GM12878 (cell line): ENCODE results near the gene C3. TPM values are rescaled to one million over a fixed set of nuclear protein-coding genes. Genes with fewer than 3 reads are reported as not detected.

Source experiments
- ATAC-seq: fragments of 200-7000 bp; cut with Tn5 transposase; 3 replicates; pipeline ENCODE4 v1.9.1; 2020; ENCODE audit warnings: mild to moderate bottlenecking, moderate library complexity
- BruUV-seq: library from RNA; stranded (reverse); fragments of 400-500 nt; replicated peaks from 2 replicates; lab custom pipeline; 2021; lab: Mats Ljungman, UMichigan
- CTCF ChIA-PET: fragments of 300-600 bp; sonication (Branson Sonifier 250); formaldehyde crosslinking; extraction: SDS; loops from one replicate; lab custom pipeline; 2021; ENCODE audit warnings: inconsistent platforms; lab: Yijun Ruan, JAX
- POLR2A ChIA-PET: fragments of 350-600 bp; formaldehyde crosslinking; extraction: SDS; loops from one replicate; lab custom pipeline; 2021; ENCODE audit warnings: inconsistent platforms; lab: Charles Lee
- RAD21 ChIA-PET: fragments of 300-600 bp; sonication (Branson Sonifier 250); formaldehyde crosslinking; loops from one replicate; lab custom pipeline; 2023; ENCODE audit warnings: antibody characterized with exemption; ENCODE audit not compliant: unreplicated experiment; lab: Charles Lee
- SMC1A ChIA-PET: fragments of 300-600 bp; sonication (Branson Sonifier 250); formaldehyde crosslinking; loops from one replicate; lab custom pipeline; 2023; ENCODE audit not compliant: unreplicated experiment, uncharacterized antibody; lab: Charles Lee
- DNase-seq: peaks from one replicate; pipeline ENCODE4 v3.0.0-alpha.2; 2011; ENCODE audit warnings: low read depth, low spot score
- FAIRE-seq: peaks from 3 replicates; lab custom pipeline; 2011; peaks lifted over from hg19 to GRCh38; lab: Jason Lieb, UNC
- H2AFZ ChIP-seq: 2 replicates; pipeline ENCODE4 v1.6.0; 2011; ENCODE audit warnings: low read depth, low read length, control low read depth; ENCODE audit not compliant: control insufficient read depth
- H3K27ac ChIP-seq: 2 replicates; pipeline ENCODE4 v1.5.1; 2011; ENCODE audit warnings: control low read depth; ENCODE audit not compliant: control insufficient read depth, insufficient read depth
- H3K27me3 ChIP-seq, 2 experiments: replicated peaks in 1 of 2; 2 replicates each; pipeline versions ENCODE4 v1.6.0 to v1.6.1; 2011; ENCODE audit warnings: low read length in 1 of 2; ENCODE audit not compliant: control insufficient read depth in 2 of 2, insufficient read depth in 2 of 2
- H3K36me3 ChIP-seq, 2 experiments: 2 replicates each; pipeline ENCODE4 v1.5.1; 2011; ENCODE audit warnings: low read length in 1 of 2; ENCODE audit not compliant: control insufficient read depth in 2 of 2, insufficient read depth in 2 of 2
- H3K4me1 ChIP-seq: 2 replicates; pipeline ENCODE4 v1.6.1; 2011; ENCODE audit warnings: mild to moderate bottlenecking, low read length, moderate library complexity, mixed read lengths; ENCODE audit not compliant: control insufficient read depth, insufficient read depth
- H3K4me2 ChIP-seq: 2 replicates; pipeline ENCODE4 v1.6.0; 2011; ENCODE audit warnings: control low read depth; ENCODE audit not compliant: control insufficient read depth, insufficient read depth
- H3K4me3 ChIP-seq: fragments of 200-600 bp; sonication (generic); 2 replicates; pipeline ENCODE4 v1.5.1; 2016
- H3K79me2 ChIP-seq: 2 replicates; pipeline ENCODE4 v1.6.0; 2011; ENCODE audit warnings: low read length; ENCODE audit not compliant: control insufficient read depth, insufficient read depth
- H3K9ac ChIP-seq: 2 replicates; pipeline ENCODE4 v1.8.0; 2011; ENCODE audit warnings: low read length, control low read depth, mixed read lengths; ENCODE audit not compliant: control insufficient read depth, insufficient read depth
- H3K9me3 ChIP-seq: replicated peaks from 3 replicates; pipeline ENCODE4 v1.5.1; 2011; ENCODE audit warnings: mild to moderate bottlenecking, low read length; ENCODE audit not compliant: control insufficient read depth, insufficient read depth
- H4K20me1 ChIP-seq: 2 replicates; pipeline ENCODE4 v1.6.0; 2011; ENCODE audit not compliant: control insufficient read depth, insufficient read depth
- CREM ChIP-seq: IDR thresholded peaks from 2 replicates; pipeline ENCODE4 v1.6.1; 2014; ENCODE audit warnings: antibody characterized with exemption, low read depth
- HDAC2 ChIP-seq: fragments of 200-600 bp; sonication (generic); IDR thresholded peaks from 2 replicates; pipeline ENCODE4 v1.6.1; 2017
- NFIC ChIP-seq: IDR thresholded peaks from 2 replicates; pipeline ENCODE4 v1.6.1; 2012; ENCODE audit warnings: low read depth, mild to moderate bottlenecking, inconsistent platforms, low read length, moderate library complexity
- NFYB ChIP-seq: IDR thresholded peaks from 2 replicates; pipeline ENCODE4 v1.6.1; 2011; ENCODE audit warnings: low read depth, mild to moderate bottlenecking, low read length, improper control_type of control experiment, moderate library complexity; ENCODE audit not compliant: insufficient read depth
- PML ChIP-seq: IDR thresholded peaks from 2 replicates; pipeline ENCODE4 v1.6.1; 2012; ENCODE audit warnings: low read length, inconsistent platforms
- RELA ChIP-seq: fragments of 450-650 bp; IDR thresholded peaks from 2 replicates; pipeline ENCODE4 v1.8.0; 2014; ENCODE audit warnings: borderline replicate concordance; ENCODE audit not compliant: partially characterized antibody
- SMARCA5 ChIP-seq: fragments of 450-650 bp; IDR thresholded peaks from 2 replicates; pipeline ENCODE4 v1.6.1; 2017; ENCODE audit warnings: mild to moderate bottlenecking
- STAT1 ChIP-seq: fragments of 450-650 bp; conservative IDR thresholded peaks from 2 replicates; pipeline ENCODE4 v1.6.1; 2014; ENCODE audit warnings: antibody characterized with exemption, mild to moderate bottlenecking
- YBX1 ChIP-seq: fragments of 450-650 bp; IDR thresholded peaks from 2 replicates; pipeline ENCODE4 v1.6.1; 2016; ENCODE audit warnings: antibody characterized with exemption
- ZZZ3 ChIP-seq: IDR thresholded peaks from 2 replicates; pipeline ENCODE4 v1.6.1; 2011; ENCODE audit warnings: low read depth; ENCODE audit not compliant: control insufficient read depth, insufficient read length
- WGBS: methylation state at CpG from one replicate; pipeline ENCODE4 v1.1.6; 2016; ENCODE audit warnings: low lambda C conversion rate; ENCODE audit not compliant: insufficient replicate concordance, insufficient coverage; ENCODE audit errors: missing lambda C conversion rate; 5-methylcytosine and 5-hydroxymethylcytosine counted together
- in situ Hi-C: fragments of 300-500 bp; cut with MboI; formaldehyde crosslinking; loops from 9 replicates; pipeline ENCODE4 v1.14.3; 2018; ENCODE audit warnings: mixed read lengths
- intact Hi-C: fragments of 100-400 bp; cut with micrococcal nuclease; formaldehyde crosslinking; loops from one replicate; pipeline ENCODE4 v1.14.2; 2022; ENCODE audit not compliant: unreplicated experiment
- polyA plus RNA-seq, 11 experiments: library from polyadenylated mRNA; depleted of rRNA in 4 of 11; unstranded in 6 of 11; stranded (reverse) in 5 of 11; fragments of >200 nt; fragmentation: Nextera tagmentation in 4 of 11; fragmentation: Illumina TruSeq in 1 of 11; extraction: Ambion mirVana in 4 of 11; extraction: Trizol in 1 of 11; gene quantifications; 1 replicate in 1 of 11; 2 replicates in 10 of 11; pipeline versions ENCODE4 v1.2.1 to v1.2.3, GENCODE V29; 2011 to 2016; ENCODE audit warnings: inconsistent platforms in 2 of 11, missing spikeins in 2 of 11, low read depth in 1 of 11
- total RNA-seq, 4 experiments: library from RNA; depleted of rRNA in 3 of 4; stranded (reverse); fragments of >200 nt in 3 of 4; fragmentation: Illumina TruSeq in 1 of 4; extraction: Trizol in 1 of 4; gene quantifications; 2 replicates each; pipeline versions ENCODE4 v1.2.1 to v1.2.3, GENCODE V29; 2013 to 2021
- TF ChIP-seq, protein P1 (sequence below): IDR thresholded peaks from 2 replicates; pipeline ENCODE4 v1.6.1; 2011; ENCODE audit warnings: low read depth, low read length, improper control_type of control experiment, borderline replicate concordance
- TF ChIP-seq, protein P2 (sequence below): fragments of 450-650 bp; IDR thresholded peaks from 2 replicates; pipeline ENCODE4 v1.6.1; 2016; ENCODE audit warnings: mild to moderate bottlenecking
- TF ChIP-seq, protein P3 (sequence below): IDR thresholded peaks from 2 replicates; pipeline ENCODE4 v1.6.1; 2011; ENCODE audit warnings: mild to moderate bottlenecking, low read depth, low read length, moderate library complexity; ENCODE audit not compliant: insufficient replicate concordance
- TF ChIP-seq, protein P4 (sequence below): IDR thresholded peaks from 2 replicates; pipeline ENCODE4 v1.6.1; 2012; ENCODE audit warnings: improper control_type of control experiment, low read depth, low read length; ENCODE audit not compliant: insufficient replicate concordance

Gene C3
- total and polyA plus RNA-seq, 10 of the 15 experiments (the other 5 are each of a cell fraction or from before 2014, with no cell fraction given): 0.20 to 6.7 (median 0.72) TPM

DNA sequence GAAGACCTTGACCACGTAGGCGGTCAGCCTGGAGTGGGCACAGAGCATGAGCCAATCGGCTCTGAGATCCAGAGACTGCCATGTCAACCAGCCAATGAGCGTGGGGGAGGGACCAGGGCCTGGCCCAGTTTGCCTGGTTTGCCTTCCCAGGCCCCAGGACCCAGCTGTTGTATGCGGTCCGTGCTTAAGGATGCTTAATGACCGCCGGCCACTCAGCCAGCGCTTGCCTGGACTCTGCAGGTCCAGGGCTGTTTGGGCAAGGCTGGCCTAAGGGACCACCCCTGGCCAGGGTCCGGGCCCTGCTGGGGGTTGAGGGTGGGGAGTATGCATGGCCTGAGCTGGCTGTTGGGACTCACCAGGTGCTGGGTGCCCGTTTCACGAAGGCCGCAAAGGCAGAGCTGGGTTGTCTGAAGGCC, 27.4 kb downstream of the C3 start:
- intact Hi-C loops: no loop called here
- CTCF ChIA-PET: no interaction called here

More for the DNA sequence above, 27.4 kb downstream of the C3 start:
- peaks cover 1% of the 10 kb centered on the region; the same call in 1 of the 3 replicates for H3K9me3 ChIP-seq
- TF ChIP-seq HDAC2: no peak
- no peak for TF ChIP-seq YBX1
- 0 out of 2 replicates have a peak, but pooled peaks have one; percentile 33 for TF ChIP-seq NFYB
- TF ChIP-seq STAT1: no peak
- TF ChIP-seq, protein P1, sequence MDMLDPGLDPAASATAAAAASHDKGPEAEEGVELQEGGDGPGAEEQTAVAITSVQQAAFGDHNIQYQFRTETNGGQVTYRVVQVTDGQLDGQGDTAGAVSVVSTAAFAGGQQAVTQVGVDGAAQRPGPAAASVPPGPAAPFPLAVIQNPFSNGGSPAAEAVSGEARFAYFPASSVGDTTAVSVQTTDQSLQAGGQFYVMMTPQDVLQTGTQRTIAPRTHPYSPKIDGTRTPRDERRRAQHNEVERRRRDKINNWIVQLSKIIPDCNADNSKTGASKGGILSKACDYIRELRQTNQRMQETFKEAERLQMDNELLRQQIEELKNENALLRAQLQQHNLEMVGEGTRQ: no peak
- TF ChIP-seq, protein P2, sequence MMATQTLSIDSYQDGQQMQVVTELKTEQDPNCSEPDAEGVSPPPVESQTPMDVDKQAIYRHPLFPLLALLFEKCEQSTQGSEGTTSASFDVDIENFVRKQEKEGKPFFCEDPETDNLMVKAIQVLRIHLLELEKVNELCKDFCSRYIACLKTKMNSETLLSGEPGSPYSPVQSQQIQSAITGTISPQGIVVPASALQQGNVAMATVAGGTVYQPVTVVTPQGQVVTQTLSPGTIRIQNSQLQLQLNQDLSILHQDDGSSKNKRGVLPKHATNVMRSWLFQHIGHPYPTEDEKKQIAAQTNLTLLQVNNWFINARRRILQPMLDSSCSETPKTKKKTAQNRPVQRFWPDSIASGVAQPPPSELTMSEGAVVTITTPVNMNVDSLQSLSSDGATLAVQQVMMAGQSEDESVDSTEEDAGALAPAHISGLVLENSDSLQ: peak; percentile 84
- TF ChIP-seq, protein P3, sequence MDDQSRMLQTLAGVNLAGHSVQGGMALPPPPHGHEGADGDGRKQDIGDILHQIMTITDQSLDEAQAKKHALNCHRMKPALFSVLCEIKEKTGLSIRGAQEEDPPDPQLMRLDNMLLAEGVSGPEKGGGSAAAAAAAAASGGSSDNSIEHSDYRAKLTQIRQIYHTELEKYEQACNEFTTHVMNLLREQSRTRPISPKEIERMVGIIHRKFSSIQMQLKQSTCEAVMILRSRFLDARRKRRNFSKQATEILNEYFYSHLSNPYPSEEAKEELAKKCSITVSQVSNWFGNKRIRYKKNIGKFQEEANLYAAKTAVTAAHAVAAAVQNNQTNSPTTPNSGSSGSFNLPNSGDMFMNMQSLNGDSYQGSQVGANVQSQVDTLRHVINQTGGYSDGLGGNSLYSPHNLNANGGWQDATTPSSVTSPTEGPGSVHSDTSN: peak; percentile 81
- no peak for TF ChIP-seq SMARCA5
- TF ChIP-seq CREM: no peak
- no peak for TF ChIP-seq ZZZ3
- TF ChIP-seq NFIC: no peak
- TF ChIP-seq, protein P4, sequence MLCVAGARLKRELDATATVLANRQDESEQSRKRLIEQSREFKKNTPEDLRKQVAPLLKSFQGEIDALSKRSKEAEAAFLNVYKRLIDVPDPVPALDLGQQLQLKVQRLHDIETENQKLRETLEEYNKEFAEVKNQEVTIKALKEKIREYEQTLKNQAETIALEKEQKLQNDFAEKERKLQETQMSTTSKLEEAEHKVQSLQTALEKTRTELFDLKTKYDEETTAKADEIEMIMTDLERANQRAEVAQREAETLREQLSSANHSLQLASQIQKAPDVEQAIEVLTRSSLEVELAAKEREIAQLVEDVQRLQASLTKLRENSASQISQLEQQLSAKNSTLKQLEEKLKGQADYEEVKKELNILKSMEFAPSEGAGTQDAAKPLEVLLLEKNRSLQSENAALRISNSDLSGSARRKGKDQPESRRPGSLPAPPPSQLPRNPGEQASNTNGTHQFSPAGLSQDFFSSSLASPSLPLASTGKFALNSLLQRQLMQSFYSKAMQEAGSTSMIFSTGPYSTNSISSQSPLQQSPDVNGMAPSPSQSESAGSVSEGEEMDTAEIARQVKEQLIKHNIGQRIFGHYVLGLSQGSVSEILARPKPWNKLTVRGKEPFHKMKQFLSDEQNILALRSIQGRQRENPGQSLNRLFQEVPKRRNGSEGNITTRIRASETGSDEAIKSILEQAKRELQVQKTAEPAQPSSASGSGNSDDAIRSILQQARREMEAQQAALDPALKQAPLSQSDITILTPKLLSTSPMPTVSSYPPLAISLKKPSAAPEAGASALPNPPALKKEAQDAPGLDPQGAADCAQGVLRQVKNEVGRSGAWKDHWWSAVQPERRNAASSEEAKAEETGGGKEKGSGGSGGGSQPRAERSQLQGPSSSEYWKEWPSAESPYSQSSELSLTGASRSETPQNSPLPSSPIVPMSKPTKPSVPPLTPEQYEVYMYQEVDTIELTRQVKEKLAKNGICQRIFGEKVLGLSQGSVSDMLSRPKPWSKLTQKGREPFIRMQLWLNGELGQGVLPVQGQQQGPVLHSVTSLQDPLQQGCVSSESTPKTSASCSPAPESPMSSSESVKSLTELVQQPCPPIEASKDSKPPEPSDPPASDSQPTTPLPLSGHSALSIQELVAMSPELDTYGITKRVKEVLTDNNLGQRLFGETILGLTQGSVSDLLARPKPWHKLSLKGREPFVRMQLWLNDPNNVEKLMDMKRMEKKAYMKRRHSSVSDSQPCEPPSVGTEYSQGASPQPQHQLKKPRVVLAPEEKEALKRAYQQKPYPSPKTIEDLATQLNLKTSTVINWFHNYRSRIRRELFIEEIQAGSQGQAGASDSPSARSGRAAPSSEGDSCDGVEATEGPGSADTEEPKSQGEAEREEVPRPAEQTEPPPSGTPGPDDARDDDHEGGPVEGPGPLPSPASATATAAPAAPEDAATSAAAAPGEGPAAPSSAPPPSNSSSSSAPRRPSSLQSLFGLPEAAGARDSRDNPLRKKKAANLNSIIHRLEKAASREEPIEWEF: no peak
- TF ChIP-seq RELA: no peak
- no peak for TF ChIP-seq PML
- no peaks in the 10 kb centered on the region for H3K79me2 ChIP-seq
- H3K9ac ChIP-seq: no peak overlapping the region
- RAD21 ChIA-PET: no interaction called here
- H3K4me1 ChIP-seq: no peaks in the 10 kb centered on the region
- H3K36me3 ChIP-seq: no peaks in the 10 kb centered on the region
- DNase-seq: no peak
- no peak overlapping the region for H3K4me2 ChIP-seq
- H3K27ac ChIP-seq: no peak overlapping the region
- H4K20me1 ChIP-seq: no peaks in the 10 kb centered on the region
- POLR2A ChIA-PET: no interaction called here
- in situ Hi-C loops: no loop called here
- H3K27me3 ChIP-seq: no peaks in the 10 kb centered on the region
- SMC1A ChIA-PET: no interaction called here
- H3K4me3 ChIP-seq: no peak overlapping the region
- no peak overlapping the region for H2AFZ ChIP-seq
- 82% methylated on average over 13 of the region's 13 CpGs for WGBS
- no peak for ATAC-seq
- no peak for FAIRE-seq
- BruUV-seq: no TSS peak
